ENCODE data around the gene TOR1AIP1.
"Not testable (repeated sequence)": the region's sequence is repeated elsewhere in the genome, so short reads cannot be mapped to it uniquely, and the experiment has no call there.

Gene TOR1AIP1

DNA sequence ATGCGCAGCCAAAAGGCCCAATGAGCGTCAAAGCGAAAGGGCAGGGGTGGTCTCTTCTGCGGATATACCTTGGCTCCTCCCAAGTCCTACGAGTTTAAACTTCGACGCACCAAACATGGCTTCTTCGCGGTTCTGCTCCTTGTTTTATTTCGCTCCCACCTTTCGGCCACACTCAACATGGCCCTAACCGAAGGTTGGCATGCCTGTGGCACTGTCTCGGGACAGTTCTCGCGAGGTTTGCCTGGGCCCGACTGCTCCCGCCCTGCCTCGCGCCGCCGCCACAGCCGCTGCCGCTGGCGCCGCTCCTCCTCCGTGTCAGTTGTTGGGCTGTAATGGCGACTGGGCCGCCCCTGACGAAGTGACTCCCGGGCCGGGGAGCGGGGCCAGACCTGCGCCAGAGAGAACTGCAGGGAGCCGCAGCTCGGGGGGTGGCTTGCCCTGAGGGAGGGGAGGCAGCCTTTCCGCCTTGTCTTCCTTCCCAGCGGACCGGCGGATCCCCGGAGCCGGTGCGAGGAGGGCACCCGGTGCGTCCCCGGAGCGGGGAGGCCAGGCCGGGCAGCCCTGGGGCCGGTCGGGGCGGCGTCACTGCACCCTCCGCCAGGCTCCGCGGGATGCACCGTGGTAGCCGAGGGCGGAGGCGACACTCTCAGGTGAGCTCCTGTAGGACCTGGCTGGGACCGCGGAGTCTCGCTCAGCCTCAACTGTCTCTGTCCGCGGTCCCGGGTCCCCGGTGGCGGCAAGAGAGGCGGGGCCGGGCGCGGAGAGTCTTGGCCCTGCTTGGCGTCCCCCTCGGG, 72.6 kb downstream of the TOR1AIP1 start, which contains the start of gene CEP350:
CEP350 (plus strand) TSS at position 318 of the 794 bp plus-strand sequence. CDS start 31,372 bp downstream, outside the sequence.
- Mint-ChIP-seq H3K9me3 (no peaks in the 10 kb centered on the region), H3K36me3 (ENCODE audit: insufficient read depth) (peaks cover 12% of the 10 kb centered on the region), H3K4me3 (peak within 1 kb of the TSS; percentile 93), H3K27me3 (no peaks in the 10 kb centered on the region), H3K27ac (ENCODE audit: low read depth) (peak within 1 kb of the TSS; percentile 93), H3K4me1 (peaks cover 43% of the 10 kb centered on the region)
- peak; percentile 93 to 97 for DNase-seq (ENCODE audit: low spot score in 2 of 2)
- ATAC-seq (replicated peaks; ENCODE audit: extremely low read depth, poor library complexity, severe bottlenecking), result peak; percentile 87

DNA sequence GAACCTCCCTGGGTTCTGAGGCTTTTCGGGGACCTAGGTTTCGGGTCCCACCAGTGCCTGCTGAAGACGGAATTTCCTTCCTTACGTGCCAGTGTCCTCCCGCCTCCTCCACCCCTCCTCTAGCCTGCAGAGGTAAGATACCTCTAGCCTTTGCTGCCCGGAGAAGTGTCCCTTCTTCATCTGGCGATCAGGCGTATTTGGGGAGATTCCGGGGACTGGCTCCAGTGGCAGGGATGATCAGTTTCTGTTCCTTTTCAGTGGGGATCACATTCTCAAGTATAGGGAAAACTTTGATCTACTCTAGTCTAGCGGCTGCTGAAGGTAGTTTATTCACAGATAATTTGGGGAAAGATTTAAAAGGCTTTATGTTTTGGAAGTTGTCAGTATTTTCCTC, 73.2 kb downstream of the TOR1AIP1 start:
- no peaks in the 10 kb centered on the region for H3K27me3 Mint-ChIP-seq
- peaks cover 44% of the 10 kb centered on the region for H3K4me1 Mint-ChIP-seq
- DNase-seq (ENCODE audit: low spot score in 2 of 2) (no peak), ATAC-seq (replicated peaks; ENCODE audit: extremely low read depth, poor library complexity, severe bottlenecking) (no peak)
- no peaks in the 10 kb centered on the region for H3K9me3 Mint-ChIP-seq
- peak overlapping the region; percentile 93 for H3K27ac Mint-ChIP-seq (ENCODE audit: low read depth)
- peaks cover 14% of the 10 kb centered on the region for H3K36me3 Mint-ChIP-seq (ENCODE audit: insufficient read depth)
- peak overlapping the region; percentile 93 for H3K4me3 Mint-ChIP-seq

DNA sequence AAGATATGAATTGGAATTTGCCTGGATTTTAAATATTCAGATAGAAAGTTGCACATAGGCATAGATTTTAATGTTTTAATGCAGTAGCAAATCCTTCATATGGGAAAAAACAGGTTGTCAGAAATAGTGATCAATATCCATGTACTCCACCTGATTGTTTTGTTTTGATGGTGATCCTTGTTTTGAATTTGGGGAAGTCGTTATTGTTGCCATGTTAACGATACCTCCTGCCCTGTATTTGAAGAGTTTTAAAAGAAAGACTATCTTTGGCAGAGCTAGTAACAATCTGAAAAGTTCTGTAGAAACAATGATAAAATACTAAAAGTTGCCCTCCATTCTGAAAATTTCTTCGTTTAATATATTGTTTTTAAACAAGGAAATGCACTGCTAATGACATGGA, 73.6 kb downstream of the TOR1AIP1 start:
- ATAC-seq (replicated peaks; ENCODE audit: extremely low read depth, poor library complexity, severe bottlenecking) (no peak), DNase-seq (ENCODE audit: low spot score in 2 of 2) (no peak)
- Mint-ChIP-seq H3K4me1 (peaks cover 47% of the 10 kb centered on the region), H3K27me3 (no peaks in the 10 kb centered on the region), H3K27ac (ENCODE audit: low read depth) (peak overlapping the region; percentile 93), H3K4me3 (peak overlapping the region; percentile 93), H3K36me3 (ENCODE audit: insufficient read depth) (peaks cover 14% of the 10 kb centered on the region), H3K9me3 (no peaks in the 10 kb centered on the region)

DNA sequence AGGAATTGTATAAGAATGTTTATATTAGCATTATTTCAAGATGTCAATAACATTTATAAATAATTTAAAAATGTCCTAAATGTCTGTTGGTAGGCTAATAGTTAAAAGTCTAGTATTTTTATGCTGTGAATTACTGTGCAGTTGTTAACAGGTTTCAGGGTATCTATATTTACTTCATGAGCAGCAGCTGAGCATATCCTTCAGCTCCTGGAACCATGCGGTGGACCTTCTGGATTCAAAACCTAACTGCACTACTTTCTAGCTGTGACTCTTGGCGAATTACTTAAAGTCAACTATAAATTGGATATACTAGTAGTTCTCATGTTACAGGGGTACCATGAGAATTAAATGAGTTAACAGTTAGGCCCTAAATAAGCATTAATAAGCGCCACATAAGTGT, 76.3 kb downstream of the TOR1AIP1 start:
- Mint-ChIP-seq H3K9me3 (no peaks in the 10 kb centered on the region), H3K27me3 (no peaks in the 10 kb centered on the region), H3K27ac (ENCODE audit: low read depth) (no peak overlapping the region), H3K4me1 (peaks cover 45% of the 10 kb centered on the region), H3K36me3 (ENCODE audit: insufficient read depth) (peaks cover 14% of the 10 kb centered on the region), H3K4me3 (no peak overlapping the region)
- no peak for DNase-seq (ENCODE audit: low spot score in 2 of 2)
- no peak for ATAC-seq (replicated peaks; ENCODE audit: extremely low read depth, poor library complexity, severe bottlenecking)

DNA sequence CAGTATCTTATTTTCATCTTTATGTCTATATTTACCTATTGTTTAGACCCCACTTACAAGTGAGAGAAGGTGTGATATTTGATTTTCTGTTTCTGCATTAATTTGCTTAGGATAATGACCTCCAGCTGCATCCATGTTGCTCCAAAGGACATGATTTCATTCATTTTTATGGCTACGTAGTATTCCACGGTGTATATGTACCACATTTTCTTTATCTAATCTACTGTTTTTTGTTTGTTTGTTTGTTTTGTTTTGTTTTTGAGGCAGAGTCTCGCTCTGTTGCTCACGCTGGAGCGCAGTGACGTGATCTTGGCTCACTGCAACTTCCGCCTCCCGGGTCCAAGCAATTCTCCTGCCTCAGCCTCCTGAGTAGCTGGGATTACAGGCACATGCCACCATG, 80.1 kb downstream of the TOR1AIP1 start:
- peaks cover 42% of the 10 kb centered on the region for H3K4me1 Mint-ChIP-seq
- H3K27me3 Mint-ChIP-seq; H3K27ac Mint-ChIP-seq (ENCODE audit: low read depth); H3K36me3 Mint-ChIP-seq (ENCODE audit: insufficient read depth); H3K9me3 Mint-ChIP-seq; ATAC-seq (replicated peaks; ENCODE audit: extremely low read depth, poor library complexity, severe bottlenecking); H3K4me3 Mint-ChIP-seq; DNase-seq (ENCODE audit: low spot score in 2 of 2): not testable (repeated sequence)

DNA sequence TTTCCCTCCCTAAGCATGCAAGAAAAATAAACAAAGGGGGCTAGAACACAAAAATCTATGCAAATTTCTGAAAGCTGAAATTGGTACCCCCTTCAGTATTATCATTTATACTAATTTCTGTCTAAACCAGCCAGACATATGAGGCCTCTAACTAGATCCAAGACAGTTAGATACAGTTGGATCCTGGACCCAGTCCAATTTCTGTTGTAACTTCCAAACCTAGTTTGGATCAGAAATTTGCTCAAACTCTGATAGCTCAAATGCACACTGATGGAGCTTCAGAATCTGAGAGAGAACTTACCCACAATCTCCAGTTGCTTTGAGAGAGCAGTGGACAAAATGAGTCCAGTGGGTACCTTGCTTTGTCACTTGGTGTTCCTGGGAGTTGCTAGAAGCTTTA, 84.5 kb downstream of the TOR1AIP1 start:
- Mint-ChIP-seq H3K4me3 (no peak overlapping the region), H3K27ac (ENCODE audit: low read depth) (no peak overlapping the region), H3K27me3 (no peaks in the 10 kb centered on the region), H3K36me3 (ENCODE audit: insufficient read depth) (peaks cover 3% of the 10 kb centered on the region), H3K4me1 (peaks cover 58% of the 10 kb centered on the region), H3K9me3 (no peaks in the 10 kb centered on the region)
- ATAC-seq (replicated peaks; ENCODE audit: extremely low read depth, poor library complexity, severe bottlenecking), result no peak
- DNase-seq (ENCODE audit: low spot score in 2 of 2), result no peak

DNA sequence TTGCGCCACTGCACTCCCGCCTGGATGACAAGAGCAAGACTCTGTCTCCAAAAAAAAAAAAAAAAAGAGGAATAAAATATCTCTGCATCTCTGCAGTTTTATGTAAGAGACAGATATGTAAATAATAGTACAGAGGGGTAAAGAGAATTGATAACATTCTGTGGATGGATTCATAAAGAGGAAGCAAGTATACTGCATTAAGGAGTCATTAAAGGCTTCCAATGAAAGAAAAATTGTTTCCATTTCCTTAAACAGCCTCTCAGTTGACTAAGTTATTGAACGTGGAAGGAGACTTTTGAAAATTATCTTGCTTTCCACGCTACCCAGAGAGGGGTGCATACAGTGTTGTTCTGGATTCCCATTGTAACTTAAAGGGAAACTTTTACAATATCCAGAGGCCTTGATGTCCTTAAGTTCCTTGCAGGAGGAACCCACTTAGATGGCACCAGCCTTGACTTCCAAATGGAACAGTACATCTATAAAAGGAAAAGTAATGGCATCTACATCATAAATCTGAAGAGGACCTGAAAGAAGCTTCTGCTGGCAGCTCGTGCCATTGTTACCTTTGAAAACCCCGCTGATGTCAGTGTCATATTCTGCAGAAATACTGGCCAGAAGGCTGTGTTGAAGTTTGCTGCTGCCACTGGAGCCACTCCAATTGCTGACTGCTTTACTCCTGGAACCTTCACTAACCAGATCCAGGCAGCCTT, 86.4 kb downstream of the TOR1AIP1 start:
- no peaks in the 10 kb centered on the region for H3K9me3 Mint-ChIP-seq
- no peak for DNase-seq (ENCODE audit: low spot score in 2 of 2)
- H3K27ac Mint-ChIP-seq (ENCODE audit: low read depth), result no peak overlapping the region
- H3K27me3 Mint-ChIP-seq, result no peaks in the 10 kb centered on the region
- H3K4me1 Mint-ChIP-seq, result peaks cover 56% of the 10 kb centered on the region
- H3K36me3 Mint-ChIP-seq (ENCODE audit: insufficient read depth), result no peaks in the 10 kb centered on the region
- no peak overlapping the region for H3K4me3 Mint-ChIP-seq
- no peak for ATAC-seq (replicated peaks; ENCODE audit: extremely low read depth, poor library complexity, severe bottlenecking)

DNA sequence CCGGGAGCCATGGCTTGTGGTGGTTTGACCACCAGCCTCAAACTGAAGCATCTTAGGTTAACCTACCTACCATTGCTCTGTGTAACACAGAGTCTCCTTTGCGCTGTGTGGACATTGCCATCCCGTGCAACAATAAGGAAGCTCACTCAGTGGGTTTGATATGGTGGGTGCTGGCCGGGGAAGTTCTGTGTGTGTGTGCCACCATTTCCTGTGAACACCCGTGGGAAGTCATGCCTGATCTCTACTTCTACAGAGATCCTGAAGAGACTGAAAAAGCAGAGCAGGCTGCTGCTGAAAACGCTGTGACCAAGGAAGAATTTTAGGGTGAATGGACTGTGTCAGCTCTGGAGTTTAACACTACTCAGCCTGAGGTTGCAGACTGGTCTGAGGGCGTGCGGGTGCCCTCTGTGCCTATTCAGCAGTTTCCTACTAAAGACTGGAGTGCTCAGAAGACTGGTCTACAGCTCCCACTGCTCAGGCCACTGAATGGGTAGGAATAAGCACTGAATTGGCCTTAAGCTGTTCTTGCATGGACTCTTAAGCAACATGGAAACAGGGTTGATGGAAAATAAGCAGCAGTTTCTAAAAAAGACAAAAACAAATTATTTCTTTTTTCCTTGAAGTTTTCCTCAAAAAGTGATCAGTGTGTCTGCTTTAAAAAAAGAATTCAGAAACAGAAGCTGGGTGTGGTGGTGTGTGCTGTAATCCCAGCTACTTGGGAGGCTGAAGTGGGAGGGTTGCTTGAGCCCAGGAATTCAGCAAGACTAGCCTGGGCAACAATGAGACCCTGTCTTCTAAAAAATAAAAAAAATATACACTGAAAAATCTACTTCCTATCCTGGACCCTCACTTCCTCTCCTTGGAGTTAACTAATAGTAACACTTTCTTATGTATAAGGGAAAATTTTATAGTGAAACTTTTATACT, 87.2 kb downstream of the TOR1AIP1 start:
- ATAC-seq (replicated peaks; ENCODE audit: extremely low read depth, poor library complexity, severe bottlenecking) (no peak), DNase-seq (ENCODE audit: low spot score in 2 of 2) (no peak)
- Mint-ChIP-seq H3K9me3 (no peaks in the 10 kb centered on the region), H3K36me3 (ENCODE audit: insufficient read depth) (peaks cover 2% of the 10 kb centered on the region), H3K27me3 (no peaks in the 10 kb centered on the region), H3K4me3 (no peak overlapping the region), H3K4me1 (peaks cover 55% of the 10 kb centered on the region), H3K27ac (ENCODE audit: low read depth) (peak overlapping the region; percentile 67)

Measured in central memory CD8-positive, alpha-beta T cell (primary cell).